Activated T-helper 1 cell treated with anti-CD3 and anti-CD28 coated beads, Interleukin-12 subunit alpha, Interleukin-12 subunit beta, Interleukin-2, Interleukin-4 antibody, amounts not matched to agents 30 ng/mL and 10 ng/mL and 1 ng/mL, durations not matched to agents 14 hours and 24 hours and 36 hours (primary cell): Measurements from ENCODE around the gene DISC1. TPM values are rescaled to one million over a fixed set of nuclear protein-coding genes. Genes with fewer than 3 reads are reported as not detected.
"Not testable (repeated sequence)": the region's sequence is repeated elsewhere in the genome, so short reads cannot be mapped to it uniquely, and the experiment has no call there.

Experiments used
- DNase-seq: peaks from one replicate; pipeline ENCODE4 v3.0.0; 2021; ENCODE audit warnings: low spot score
- H3K27ac Mint-ChIP-seq: one replicate; pipeline ENCODE4 v1.8.0; 2021; ENCODE audit warnings: mild to moderate bottlenecking, mixed read lengths
- H3K27me3 Mint-ChIP-seq: one replicate; pipeline ENCODE4 v1.8.0; 2022; ENCODE audit warnings: mild to moderate bottlenecking, moderate library complexity, mixed read lengths; ENCODE audit not compliant: insufficient read depth
- H3K36me3 Mint-ChIP-seq: one replicate; pipeline ENCODE4 v1.8.0; 2021; ENCODE audit warnings: low read depth, mixed read lengths
- H3K4me1 Mint-ChIP-seq: one replicate; pipeline ENCODE4 v1.8.0; 2021; ENCODE audit warnings: low read depth, mixed read lengths
- H3K4me3 Mint-ChIP-seq: one replicate; pipeline ENCODE4 v1.8.0; 2021; ENCODE audit warnings: mild to moderate bottlenecking, moderate library complexity, mixed read lengths
- H3K9me3 Mint-ChIP-seq: one replicate; pipeline ENCODE4 v1.8.0; 2021; ENCODE audit warnings: mixed read lengths
- intact Hi-C: fragments of 100-400 bp; cut with micrococcal nuclease; formaldehyde crosslinking; loops from one replicate; pipeline ENCODE4 v1.15.1; 2024
- total RNA-seq: library from RNA; stranded (reverse); gene quantifications from 2 replicates; pipeline ENCODE4 v1.2.3, GENCODE V29; 2022

The DISC1 gene
- total RNA-seq, 1 donor from 2014 or later: 3.3 TPM

GRCh38 chr1:231933711-231934626 is 307.4 kb downstream of the DISC1 start:
- Mint-ChIP-seq H3K4me3 (no peak overlapping the region), H3K27ac (no peak overlapping the region), H3K27me3 (peaks cover 6% of the 10 kb centered on the region), H3K36me3 (no peaks in the 10 kb centered on the region), H3K4me1 (no peaks in the 10 kb centered on the region), H3K9me3 (peaks cover 3% of the 10 kb centered on the region)
- no peak for DNase-seq
- intact Hi-C loops: no loop called here

GRCh38 chr1:231934797-231935196 is 308.2 kb downstream of the DISC1 start:
- Mint-ChIP-seq H3K4me3 (no peak overlapping the region), H3K4me1 (no peaks in the 10 kb centered on the region), H3K27ac (no peak overlapping the region), H3K27me3 (peaks cover 2% of the 10 kb centered on the region), H3K36me3 (no peaks in the 10 kb centered on the region), H3K9me3 (peaks cover 3% of the 10 kb centered on the region)
- DNase-seq: no peak
- intact Hi-C loops: no loop called here

GRCh38 chr1:231935856-231936255 is 309.3 kb downstream of the DISC1 start:
- Mint-ChIP-seq H3K4me1 (no peaks in the 10 kb centered on the region), H3K9me3 (peaks cover 3% of the 10 kb centered on the region), H3K36me3 (no peaks in the 10 kb centered on the region), H3K27ac (no peak overlapping the region), H3K4me3 (no peak overlapping the region), H3K27me3 (peaks cover 2% of the 10 kb centered on the region)
- intact Hi-C loops: no loop called here
- DNase-seq: no peak

- DNase-seq: no peak
- intact Hi-C loops: no loop called here
- Mint-ChIP-seq H3K4me1 (no peaks in the 10 kb centered on the region), H3K27ac (no peak overlapping the region), H3K9me3 (peaks cover 3% of the 10 kb centered on the region), H3K36me3 (peaks cover 2% of the 10 kb centered on the region), H3K4me3 (no peak overlapping the region), H3K27me3 (peaks cover 2% of the 10 kb centered on the region)
These were observed 310.6 kb downstream of the DISC1 start for GRCh38 chr1:231936983-231937775.

DNA sequence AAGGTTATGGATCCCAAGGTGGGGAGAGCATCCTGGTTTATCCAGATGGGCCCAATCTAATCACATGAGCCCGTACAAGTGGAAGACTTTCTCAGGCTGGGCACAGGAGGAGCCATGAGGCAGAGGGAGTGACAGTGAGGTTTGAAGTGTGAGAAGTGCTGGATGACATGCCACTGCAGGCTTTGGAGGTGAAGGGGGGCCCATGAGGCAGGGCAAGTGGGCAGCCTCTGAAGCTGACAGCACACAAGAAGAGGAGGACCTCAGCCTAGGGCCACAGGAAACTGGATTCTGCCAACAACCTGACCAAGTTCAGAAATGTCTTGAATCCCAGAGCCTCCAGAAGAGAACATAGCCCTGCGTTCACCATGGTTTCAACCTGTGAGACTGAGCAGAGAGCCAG is 311.6 kb downstream of the DISC1 start:
- peaks cover 4% of the 10 kb centered on the region for H3K36me3 Mint-ChIP-seq
- intact Hi-C loops: no loop called here

GRCh38 chr1:231938711-231939110 is 312.1 kb downstream of the DISC1 start:
- Mint-ChIP-seq H3K27ac (no peak overlapping the region), H3K27me3 (peaks cover 2% of the 10 kb centered on the region), H3K4me3 (no peak overlapping the region), H3K36me3 (peaks cover 4% of the 10 kb centered on the region), H3K4me1 (no peaks in the 10 kb centered on the region), H3K9me3 (no peaks in the 10 kb centered on the region)
- intact Hi-C loops: no loop called here
- DNase-seq: no peak

More for the DNA sequence above, 311.6 kb downstream of the DISC1 start:
- no peaks in the 10 kb centered on the region for H3K9me3 Mint-ChIP-seq
- DNase-seq: no peak
- no peaks in the 10 kb centered on the region for H3K4me1 Mint-ChIP-seq
- peaks cover 2% of the 10 kb centered on the region for H3K27me3 Mint-ChIP-seq
- H3K27ac Mint-ChIP-seq: no peak overlapping the region
- H3K4me3 Mint-ChIP-seq: no peak overlapping the region

- Mint-ChIP-seq H3K9me3 (no peaks in the 10 kb centered on the region), H3K27me3 (peaks cover 2% of the 10 kb centered on the region), H3K36me3 (peaks cover 4% of the 10 kb centered on the region), H3K4me1 (no peaks in the 10 kb centered on the region), H3K4me3 (no peak overlapping the region), H3K27ac (no peak overlapping the region)
- intact Hi-C loops: no loop called here
- DNase-seq: no peak
These were observed 312.5 kb downstream of the DISC1 start for GRCh38 chr1:231939118-231939517.

- Mint-ChIP-seq H3K4me1 (no peaks in the 10 kb centered on the region), H3K36me3 (peaks cover 4% of the 10 kb centered on the region), H3K27ac (no peak overlapping the region), H3K27me3 (no peaks in the 10 kb centered on the region), H3K9me3 (no peaks in the 10 kb centered on the region), H3K4me3 (no peak overlapping the region)
- intact Hi-C loops: no loop called here
- no peak for DNase-seq
These were observed 313.5 kb downstream of the DISC1 start for GRCh38 chr1:231940116-231940515.

GRCh38 chr1:231940701-231941100 is 314.1 kb downstream of the DISC1 start:
- no peak overlapping the region for H3K27ac Mint-ChIP-seq
- intact Hi-C loops: no loop called here
- no peaks in the 10 kb centered on the region for H3K4me1 Mint-ChIP-seq
- no peak overlapping the region for H3K4me3 Mint-ChIP-seq
- no peak for DNase-seq
- H3K9me3 Mint-ChIP-seq: no peaks in the 10 kb centered on the region
- peaks cover 6% of the 10 kb centered on the region for H3K36me3 Mint-ChIP-seq
- H3K27me3 Mint-ChIP-seq: no peaks in the 10 kb centered on the region

GRCh38 chr1:231943084-231943483 is 316.5 kb downstream of the DISC1 start:
- DNase-seq: no peak
- intact Hi-C loops: no loop called here
- Mint-ChIP-seq H3K4me1 (no peaks in the 10 kb centered on the region), H3K9me3 (peaks cover 4% of the 10 kb centered on the region), H3K27ac (no peak overlapping the region), H3K4me3 (no peak overlapping the region), H3K27me3 (no peaks in the 10 kb centered on the region), H3K36me3 (peaks cover 6% of the 10 kb centered on the region)

DNA sequence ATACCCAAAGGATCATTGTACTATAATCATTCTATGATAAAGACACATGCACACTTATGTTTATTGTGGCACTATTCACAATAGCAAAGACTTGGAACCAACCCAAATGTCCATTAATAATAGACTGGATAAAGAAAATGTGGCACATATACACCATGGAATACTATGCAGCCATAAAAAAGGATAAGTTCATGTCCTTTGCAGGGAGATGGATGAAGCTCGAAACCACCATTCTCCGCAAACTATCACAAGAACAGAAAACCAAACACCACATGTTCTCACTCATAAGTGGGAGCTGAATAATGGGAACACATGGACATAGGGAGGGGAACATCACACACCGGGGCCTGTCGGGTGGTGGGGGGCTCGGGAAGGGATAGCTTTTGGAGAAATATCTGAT is 321.5 kb downstream of the DISC1 start:
- H3K27me3 Mint-ChIP-seq, H3K27ac Mint-ChIP-seq, intact Hi-C loops, H3K4me1 Mint-ChIP-seq, H3K9me3 Mint-ChIP-seq, H3K4me3 Mint-ChIP-seq, H3K36me3 Mint-ChIP-seq, DNase-seq: not testable (repeated sequence)

GRCh38 chr1:231949277-231950091 is 322.9 kb downstream of the DISC1 start:
- H3K27me3 Mint-ChIP-seq: no peaks in the 10 kb centered on the region
- peaks cover 4% of the 10 kb centered on the region for H3K9me3 Mint-ChIP-seq
- intact Hi-C loops: no loop called here
- H3K4me3 Mint-ChIP-seq: no peak overlapping the region
- H3K4me1 Mint-ChIP-seq: no peaks in the 10 kb centered on the region
- H3K36me3 Mint-ChIP-seq: peaks cover 2% of the 10 kb centered on the region
- no peak for DNase-seq
- no peak overlapping the region for H3K27ac Mint-ChIP-seq
